Gastroesophageal sphincter (tissue), 4 donors: ENCODE results near the gene SOX9. TPM values are rescaled to one million over a fixed set of nuclear protein-coding genes. Genes with fewer than 3 reads are reported as not detected.

ENCODE experiments used
- ATAC-seq: fragments of 150-250 bp; one replicate; pipeline ENCODE4 v1.9.1; 2016; ENCODE audit warnings: mild to moderate bottlenecking, moderate library complexity
- H3K27ac ChIP-seq, 4 donors: fragments of 200-600 bp; sonication (generic) in 3 of 4; 1 replicate in 3 of 4; 2 replicates in 1 of 4; pipeline ENCODE4 v1.5.1; 2016 to 2019
- H3K27me3 ChIP-seq: fragments of 200-600 bp; sonication (generic); one replicate; pipeline ENCODE4 v1.5.1; 2019
- H3K36me3 ChIP-seq, 2 donors: fragments of 200-600 bp; sonication (generic); one replicate each; pipeline ENCODE4 v1.5.1; 2019; ENCODE audit warnings: control low read depth in 1 of 2
- H3K4me1 ChIP-seq, 3 donors: fragments of 200-600 bp; sonication (generic); 1 replicate in 2 of 3; 2 replicates in 1 of 3; pipeline ENCODE4 v1.5.1; 2016 to 2019; ENCODE audit warnings: control low read depth in 2 of 3
- H3K4me3 ChIP-seq, 2 donors: fragments of 200-600 bp; sonication (generic); one replicate each; pipeline ENCODE4 v1.5.1; 2019; ENCODE audit warnings: mild to moderate bottlenecking in 1 of 2, moderate library complexity in 1 of 2
- H3K9me3 ChIP-seq, 3 donors: fragments of 200-600 bp; sonication (generic); one replicate each; pipeline ENCODE4 v1.5.1; 2017 to 2019; ENCODE audit warnings: control low read depth in 2 of 3
- CTCF ChIP-seq, 4 experiments: fragments of 200-600 bp in 2 of 4; fragments of 450-650 bp in 2 of 4; sonication (generic) in 1 of 4; IDR thresholded peaks; one replicate each; pipeline ENCODE4 v1.5.1; 2017 to 2019; ENCODE audit warnings: antibody characterized with exemption in 4 of 4, mild to moderate bottlenecking in 2 of 4, moderate library complexity in 2 of 4
- EP300 ChIP-seq: sonication (generic); formaldehyde crosslinking; IDR thresholded peaks from one replicate; pipeline ENCODE4 v1.6.1; 2017; ENCODE audit warnings: antibody characterized with exemption, mild to moderate bottlenecking
- POLR2A ChIP-seq, 2 donors: fragments of 450-650 bp; IDR thresholded peaks; one replicate each; pipeline ENCODE4 v1.6.1; 2017; ENCODE audit warnings: antibody characterized with exemption in 2 of 2, mild to moderate bottlenecking in 2 of 2, moderate library complexity in 1 of 2
- POLR2AphosphoS5 ChIP-seq: sonication (generic); formaldehyde crosslinking; IDR thresholded peaks from one replicate; pipeline ENCODE4 v1.6.1; 2017; ENCODE audit warnings: antibody characterized with exemption
- WGBS, 2 donors: methylation state at CpG; one replicate each; pipeline ENCODE4 v1.1.5; 2018; ENCODE audit warnings: low coverage in 1 of 2; 5-methylcytosine and 5-hydroxymethylcytosine counted together
- total RNA-seq, 4 donors: library from RNA; depleted of rRNA; stranded (reverse); fragments of >200 nt; gene quantifications; one replicate each; pipeline ENCODE4 v1.1.0, GENCODE V29; 2016

SOX9 gene
- total RNA-seq, 4 donors from 2014 or later, result 1.1 to 5.4 (median 2.5) TPM

- TF ChIP-seq EP300 (no peak), POLR2AphosphoS5 (no peak), CTCF (IDR thresholded peaks at IDR 0.05) (no peak), POLR2A (IDR thresholded peaks at IDR 0.05) (no peak)
- WGBS, 2 donors, result 90 to 100% methylated on average over 1 to 3 of the region's 3 CpGs
- no peaks in the 10 kb centered on the region for H3K9me3 ChIP-seq
- H3K4me1 ChIP-seq, result no peaks in the 10 kb centered on the region
- no peaks in the 10 kb centered on the region for H3K36me3 ChIP-seq
- ATAC-seq, result no peak
- peaks cover 14% of the 10 kb centered on the region for H3K27me3 ChIP-seq
- no peak overlapping the region for H3K27ac ChIP-seq
- H3K4me3 ChIP-seq, result no peak overlapping the region
These were observed 27.1 kb upstream of the SOX9 start for GRCh38 chr17:72093707-72094106.

GRCh38 chr17:72095316-72095715 is 25.5 kb upstream of the SOX9 start:
- Histone ChIP-seq H3K36me3 (no peaks in the 10 kb centered on the region), H3K27ac (no peak overlapping the region), H3K27me3 (peaks cover 14% of the 10 kb centered on the region), H3K4me1 (no peaks in the 10 kb centered on the region), H3K9me3 (no peaks in the 10 kb centered on the region), H3K4me3 (no peak overlapping the region)
- 62% methylated on average over 4 of the region's 4 CpGs; no CpG with 5 or more reads in 1 of the 2 donors for WGBS, 2 donors
- TF ChIP-seq POLR2A (IDR thresholded peaks at IDR 0.05) (no peak), EP300 (no peak), POLR2AphosphoS5 (no peak), CTCF (IDR thresholded peaks at IDR 0.05) (no peak)
- no peak for ATAC-seq

- H3K4me1 ChIP-seq, result no peaks in the 10 kb centered on the region
- ATAC-seq, result no peak
- TF ChIP-seq POLR2AphosphoS5 (no peak), POLR2A (IDR thresholded peaks at IDR 0.05) (no peak), EP300 (no peak), CTCF (IDR thresholded peaks at IDR 0.05) (no peak)
- H3K36me3 ChIP-seq, result no peaks in the 10 kb centered on the region
- H3K4me3 ChIP-seq, result no peak overlapping the region
- WGBS, 2 donors, result 78 to 100% methylated on average over 2 to 7 of the region's 10 CpGs
- H3K27ac ChIP-seq, result no peak overlapping the region
- H3K27me3 ChIP-seq, result peaks cover 14% of the 10 kb centered on the region
- H3K9me3 ChIP-seq, result no peaks in the 10 kb centered on the region
These were observed 23.7 kb upstream of the SOX9 start for GRCh38 chr17:72097144-72097543.

- H3K36me3 ChIP-seq, result no peaks in the 10 kb centered on the region
- TF ChIP-seq EP300 (no peak), POLR2A (IDR thresholded peaks at IDR 0.05) (no peak)
- H3K4me3 ChIP-seq, result no peak overlapping the region
- no peaks in the 10 kb centered on the region for H3K4me1 ChIP-seq
- WGBS, 2 donors, result 67 to 75% methylated on average over 4 of the region's 4 CpGs
- H3K9me3 ChIP-seq, result no peaks in the 10 kb centered on the region
- no peak for ATAC-seq
- H3K27ac ChIP-seq, result no peak overlapping the region
- H3K27me3 ChIP-seq, result peaks cover 19% of the 10 kb centered on the region
These were observed 20.9 kb upstream of the SOX9 start for GRCh38 chr17:72099919-72100318.

GRCh38 chr17:72100470-72100869 is 20.4 kb upstream of the SOX9 start:
- Histone ChIP-seq H3K9me3 (no peaks in the 10 kb centered on the region), H3K4me1 (no peaks in the 10 kb centered on the region), H3K27me3 (peaks cover 21% of the 10 kb centered on the region), H3K36me3 (no peaks in the 10 kb centered on the region), H3K4me3 (no peak overlapping the region), H3K27ac (no peak overlapping the region)
- 69 to 93% methylated on average over 3 to 4 of the region's 5 CpGs for WGBS, 2 donors
- ATAC-seq, result no peak
- no peak for TF ChIP-seq CTCF (IDR thresholded peaks at IDR 0.05)
- no peak for TF ChIP-seq EP300
- no peak for TF ChIP-seq POLR2AphosphoS5
- no peak for TF ChIP-seq POLR2A (IDR thresholded peaks at IDR 0.05)
